ENCODE measurements around the gene IL17C.

GRCh38 chr16:88593910-88594309, 44.5 kb upstream of the IL17C start:
- TF ChIP-seq CTCF (IDR thresholded peaks at IDR 0.05; ENCODE audit: borderline replicate concordance, extremely low read depth, low read length, poor library complexity, severe bottlenecking) (no peak), EZH2 (IDR thresholded peaks at IDR 0.05; ENCODE audit: borderline replicate concordance, low read depth, low read length, severe bottlenecking) (no peak)
